RWPE2 (cell line): ENCODE results near the gene SPATA13.

ENCODE experiments used
- ATAC-seq: fragments of 200-7000 bp; cut with Tn5 transposase; 3 replicates; pipeline ENCODE4 v1.9.1; 2021; ENCODE audit warnings: low read depth
- DNase-seq: peaks from one replicate; pipeline ENCODE4 v3.0.0-alpha.2; 2020; ENCODE audit warnings: low spot score
- H3K27ac ChIP-seq: fragments of 450-650 bp; 2 replicates; pipeline ENCODE4 v1.5.1; 2017; ENCODE audit warnings: mild to moderate bottlenecking; ENCODE audit not compliant: poor library complexity, severe bottlenecking
- H3K27me3 ChIP-seq: fragments of 250-450 bp; sonication (Bioruptor Pico); 2 replicates; pipeline ENCODE4 v1.5.1; 2021; ENCODE audit warnings: mild to moderate bottlenecking, moderate library complexity; ENCODE audit not compliant: insufficient read depth, poor library complexity, severe bottlenecking
- H3K36me3 ChIP-seq: fragments of 250-450 bp; sonication (Bioruptor Pico); 2 replicates; pipeline ENCODE4 v1.5.1; 2020; ENCODE audit warnings: low read depth, mild to moderate bottlenecking, moderate library complexity
- H3K4me1 ChIP-seq: fragments of 250-450 bp; sonication (Bioruptor Pico); 2 replicates; pipeline ENCODE4 v1.5.1; 2021; ENCODE audit warnings: mild to moderate bottlenecking, moderate library complexity; ENCODE audit not compliant: insufficient read depth, poor library complexity, severe bottlenecking
- H3K4me3 ChIP-seq: fragments of 250-450 bp; sonication (Bioruptor Pico); 2 replicates; pipeline ENCODE4 v1.5.1; 2021; ENCODE audit warnings: mild to moderate bottlenecking, moderate library complexity; ENCODE audit not compliant: severe bottlenecking
- H3K9me3 ChIP-seq: fragments of 250-450 bp; sonication (Bioruptor Pico); 2 replicates; pipeline ENCODE4 v1.5.1; 2021; ENCODE audit warnings: mild to moderate bottlenecking, moderate library complexity; ENCODE audit not compliant: severe bottlenecking
- TF ChIP-seq, protein P1 (sequence below): fragments of 450-650 bp; IDR thresholded peaks from one replicate; pipeline ENCODE4 v1.5.1; 2017; ENCODE audit warnings: mild to moderate bottlenecking, moderate library complexity; ENCODE audit not compliant: poor library complexity, severe bottlenecking

SPATA13 gene

DNA sequence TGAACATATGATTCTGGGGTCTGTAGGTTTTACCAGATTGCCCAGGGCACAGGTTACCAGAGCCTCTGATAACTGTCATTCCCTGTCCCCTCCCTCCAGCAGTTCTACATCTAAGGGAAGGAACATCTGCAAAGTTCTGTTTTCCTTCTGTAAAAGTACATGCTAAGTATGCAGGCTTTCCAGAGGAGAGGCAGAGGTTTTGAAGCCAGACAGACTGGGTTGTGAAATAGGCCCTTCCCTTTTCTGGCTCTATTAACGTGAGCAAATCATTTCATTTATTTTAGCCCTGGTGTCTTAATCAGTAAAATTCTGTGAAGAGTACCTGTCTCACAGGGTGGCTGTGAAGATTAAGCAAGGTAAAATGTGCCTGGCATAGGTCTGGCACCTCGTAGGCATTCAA, 82.8 kb downstream of the SPATA13 start:
- Histone ChIP-seq H3K36me3 (no peaks in the 10 kb centered on the region), H3K27me3 (no peaks in the 10 kb centered on the region), H3K9me3 (no peaks in the 10 kb centered on the region), H3K27ac (no peak overlapping the region), H3K4me3 (no peak overlapping the region), H3K4me1 (no peaks in the 10 kb centered on the region)
- no peak for ATAC-seq
- DNase-seq: no peak
- TF ChIP-seq, protein P1, sequence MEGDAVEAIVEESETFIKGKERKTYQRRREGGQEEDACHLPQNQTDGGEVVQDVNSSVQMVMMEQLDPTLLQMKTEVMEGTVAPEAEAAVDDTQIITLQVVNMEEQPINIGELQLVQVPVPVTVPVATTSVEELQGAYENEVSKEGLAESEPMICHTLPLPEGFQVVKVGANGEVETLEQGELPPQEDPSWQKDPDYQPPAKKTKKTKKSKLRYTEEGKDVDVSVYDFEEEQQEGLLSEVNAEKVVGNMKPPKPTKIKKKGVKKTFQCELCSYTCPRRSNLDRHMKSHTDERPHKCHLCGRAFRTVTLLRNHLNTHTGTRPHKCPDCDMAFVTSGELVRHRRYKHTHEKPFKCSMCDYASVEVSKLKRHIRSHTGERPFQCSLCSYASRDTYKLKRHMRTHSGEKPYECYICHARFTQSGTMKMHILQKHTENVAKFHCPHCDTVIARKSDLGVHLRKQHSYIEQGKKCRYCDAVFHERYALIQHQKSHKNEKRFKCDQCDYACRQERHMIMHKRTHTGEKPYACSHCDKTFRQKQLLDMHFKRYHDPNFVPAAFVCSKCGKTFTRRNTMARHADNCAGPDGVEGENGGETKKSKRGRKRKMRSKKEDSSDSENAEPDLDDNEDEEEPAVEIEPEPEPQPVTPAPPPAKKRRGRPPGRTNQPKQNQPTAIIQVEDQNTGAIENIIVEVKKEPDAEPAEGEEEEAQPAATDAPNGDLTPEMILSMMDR: no peak

DNA sequence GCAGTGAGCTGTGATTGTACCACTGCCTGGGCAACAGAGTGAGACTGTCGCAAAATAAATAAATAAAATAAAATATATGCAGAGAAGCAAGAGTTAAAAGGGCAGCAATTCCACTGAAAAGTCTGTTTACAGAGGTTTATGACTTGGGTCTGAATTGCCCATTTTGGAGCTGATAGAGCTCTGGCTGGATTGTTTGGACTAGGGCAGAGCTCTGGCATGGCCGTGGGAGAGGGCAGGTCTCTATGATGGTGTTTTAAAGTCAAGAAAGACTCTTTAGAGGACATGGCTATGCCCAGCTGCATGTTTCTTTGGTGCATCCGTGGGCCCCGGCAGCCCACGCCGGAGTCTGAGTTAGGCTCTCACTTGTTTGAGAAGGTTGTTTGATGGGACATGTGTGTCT, 84.3 kb downstream of the SPATA13 start:
- DNase-seq (no peak), ATAC-seq (no peak)
- TF ChIP-seq, protein P1: no peak
- Histone ChIP-seq H3K4me3 (no peak overlapping the region), H3K27ac (no peak overlapping the region), H3K36me3 (no peaks in the 10 kb centered on the region), H3K27me3 (no peaks in the 10 kb centered on the region), H3K9me3 (no peaks in the 10 kb centered on the region), H3K4me1 (no peaks in the 10 kb centered on the region)

DNA sequence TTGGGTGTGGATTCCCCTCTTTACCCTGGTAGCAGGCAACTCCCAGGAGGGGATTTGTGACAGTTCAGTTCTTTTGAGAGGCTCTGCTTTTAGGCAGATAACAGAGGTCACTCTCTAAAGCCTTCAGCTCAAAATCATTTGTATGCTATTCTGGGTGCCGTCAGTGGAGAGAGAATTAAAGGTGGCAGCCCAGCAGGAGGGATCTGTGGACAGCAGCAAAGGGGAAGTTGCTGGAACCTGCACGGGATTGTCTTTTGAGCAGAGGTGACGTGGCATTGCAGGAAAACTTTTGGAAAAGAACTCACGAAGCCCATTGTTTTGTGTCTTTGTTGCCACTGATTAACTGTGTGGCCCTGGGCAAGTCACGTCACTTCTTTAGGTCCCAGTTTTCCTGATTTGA, 86.5 kb downstream of the SPATA13 start:
- H3K9me3 ChIP-seq: no peaks in the 10 kb centered on the region
- DNase-seq (no peak), ATAC-seq (no peak)
- no peaks in the 10 kb centered on the region for H3K4me1 ChIP-seq
- TF ChIP-seq, protein P1: no peak
- H3K4me3 ChIP-seq: no peak overlapping the region
- H3K27me3 ChIP-seq: no peaks in the 10 kb centered on the region
- no peak overlapping the region for H3K27ac ChIP-seq
- H3K36me3 ChIP-seq: no peaks in the 10 kb centered on the region

DNA sequence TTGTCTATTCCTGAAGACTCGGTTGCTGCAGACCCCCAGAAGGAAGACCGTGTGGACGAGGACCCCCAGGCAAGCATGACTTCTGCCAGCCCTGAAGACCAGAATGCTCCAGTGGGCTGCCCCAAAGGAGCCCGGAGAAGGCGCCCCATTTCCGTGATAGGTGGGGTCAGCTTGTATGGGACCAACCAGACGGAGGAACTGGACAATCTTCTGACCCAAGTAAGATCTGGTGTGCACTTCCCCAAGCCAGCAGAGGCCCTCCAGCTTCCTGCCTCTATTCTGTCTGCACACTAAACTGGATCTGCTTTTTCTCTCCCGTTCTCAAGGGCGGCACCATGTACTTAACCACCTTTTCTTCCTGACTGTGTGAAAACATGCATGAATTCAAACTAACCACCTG, 89.1 kb downstream of the SPATA13 start:
- Histone ChIP-seq H3K36me3 (no peaks in the 10 kb centered on the region), H3K4me3 (no peak overlapping the region), H3K9me3 (no peaks in the 10 kb centered on the region), H3K27ac (no peak overlapping the region), H3K4me1 (no peaks in the 10 kb centered on the region), H3K27me3 (no peaks in the 10 kb centered on the region)
- ATAC-seq (no peak), DNase-seq (no peak)
- TF ChIP-seq, protein P1: no peak

DNA sequence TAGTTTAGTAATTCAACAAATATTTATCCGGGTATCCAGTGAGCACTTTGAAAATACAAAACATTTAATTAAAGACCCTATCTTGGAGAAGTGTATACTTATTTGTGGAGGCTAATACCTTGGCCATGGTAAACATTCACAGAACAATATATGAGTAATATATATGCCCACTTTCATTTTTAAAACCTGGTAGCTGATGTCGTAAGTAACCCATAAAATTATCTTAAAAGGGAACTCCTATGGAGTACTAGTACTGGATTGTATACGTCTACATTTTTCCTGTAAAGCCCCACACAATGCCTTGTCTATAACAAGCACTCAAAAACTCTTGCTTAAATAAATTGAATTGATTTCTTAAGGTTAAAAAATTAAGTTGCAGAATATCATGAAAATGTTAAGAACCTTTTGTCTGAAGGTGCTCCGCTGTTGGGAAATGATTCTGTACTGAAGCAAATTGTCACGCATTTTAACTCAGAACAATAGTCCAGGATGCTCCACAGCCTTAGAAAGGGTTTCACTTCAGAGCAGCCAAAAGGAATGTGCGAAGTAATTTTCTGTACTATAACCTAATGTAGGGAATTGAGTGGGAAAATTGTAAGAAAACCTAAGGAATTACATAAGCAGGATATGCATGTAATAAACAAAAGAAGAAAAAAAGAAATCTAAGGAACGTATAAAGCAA, 90.0 kb downstream of the SPATA13 start:
- TF ChIP-seq, protein P1: no peak
- H3K4me1 ChIP-seq: no peaks in the 10 kb centered on the region
- DNase-seq (no peak), ATAC-seq (no peak)
- no peaks in the 10 kb centered on the region for H3K9me3 ChIP-seq
- no peaks in the 10 kb centered on the region for H3K36me3 ChIP-seq
- no peak overlapping the region for H3K4me3 ChIP-seq
- H3K27me3 ChIP-seq: no peaks in the 10 kb centered on the region
- no peak overlapping the region for H3K27ac ChIP-seq
